Mucosa of rectum (tissue), 2 donors: ENCODE measurements around the gene ZFAND3.

ENCODE experiments used
- H3K27ac ChIP-seq, 2 donors: one replicate each; pipeline ENCODE4 v1.7.0; 2013; ENCODE audit warnings: inconsistent platforms in 2 of 2, low read depth in 2 of 2, low read length in 2 of 2
- H3K27me3 ChIP-seq, 2 donors: one replicate each; pipeline ENCODE4 v1.7.0; 2013; ENCODE audit warnings: low read length in 2 of 2; ENCODE audit not compliant: control insufficient read depth in 2 of 2, insufficient read depth in 2 of 2
- H3K36me3 ChIP-seq, 2 donors: one replicate each; pipeline ENCODE4 v1.7.0; 2013; ENCODE audit warnings: low read length in 2 of 2; ENCODE audit not compliant: control insufficient read depth in 2 of 2, insufficient read depth in 2 of 2
- H3K4me1 ChIP-seq, 2 donors: one replicate each; pipeline ENCODE4 v1.7.0; 2013; ENCODE audit warnings: low read length in 2 of 2, mild to moderate bottlenecking in 1 of 2; ENCODE audit not compliant: control insufficient read depth in 2 of 2, insufficient read depth in 2 of 2
- H3K4me3 ChIP-seq, 2 donors: one replicate each; pipeline ENCODE4 v1.7.0; 2013; ENCODE audit warnings: low read length in 2 of 2
- H3K9ac ChIP-seq, 2 donors: one replicate each; pipeline ENCODE4 v1.7.0; 2013; ENCODE audit warnings: low read length in 2 of 2, low read depth in 1 of 2, mild to moderate bottlenecking in 1 of 2
- H3K9me3 ChIP-seq, 2 donors: one replicate each; pipeline ENCODE4 v1.7.0; 2013; ENCODE audit warnings: low read length in 2 of 2; ENCODE audit not compliant: control insufficient read depth in 2 of 2
- donor health status: healthy.
- donor health status: Normal muscosa, but diverticular disease.

The ZFAND3 gene

GRCh38 chr6:38151580-38152500, 332.3 kb downstream of the ZFAND3 start:
- no peak overlapping the region for H3K4me3 ChIP-seq
- no peaks in the 10 kb centered on the region for H3K9me3 ChIP-seq
- H3K9ac ChIP-seq, result no peak overlapping the region
- H3K4me1 ChIP-seq, result no peaks in the 10 kb centered on the region
- H3K27ac ChIP-seq, result no peak overlapping the region
- H3K27me3 ChIP-seq, result no peaks in the 10 kb centered on the region
- peaks cover 4 to 10% of the 10 kb centered on the region in 2 donors for H3K36me3 ChIP-seq

GRCh38 chr6:38152620-38153019, 333.1 kb downstream of the ZFAND3 start:
- Histone ChIP-seq H3K4me3 (no peak overlapping the region), H3K4me1 (no peaks in the 10 kb centered on the region), H3K9me3 (no peaks in the 10 kb centered on the region), H3K9ac (no peak overlapping the region), H3K36me3 (peaks cover 4 to 10% of the 10 kb centered on the region in 2 donors), H3K27me3 (no peaks in the 10 kb centered on the region), H3K27ac (no peak overlapping the region)

GRCh38 chr6:38153076-38153797, 333.7 kb downstream of the ZFAND3 start:
- Histone ChIP-seq H3K36me3 (peaks cover 4 to 10% of the 10 kb centered on the region in 2 donors), H3K9ac (no peak overlapping the region), H3K27me3 (no peaks in the 10 kb centered on the region), H3K4me3 (no peak overlapping the region), H3K9me3 (no peaks in the 10 kb centered on the region), H3K27ac (no peak overlapping the region), H3K4me1 (no peaks in the 10 kb centered on the region)

- no peaks in the 10 kb centered on the region for H3K27me3 ChIP-seq
- no peaks in the 10 kb centered on the region for H3K4me1 ChIP-seq
- H3K36me3 ChIP-seq, result peaks cover 0 to 10% of the 10 kb centered on the region in 2 donors
- H3K9me3 ChIP-seq, result no peaks in the 10 kb centered on the region
- H3K9ac ChIP-seq, result no peak overlapping the region
- no peak overlapping the region for H3K27ac ChIP-seq
- no peak overlapping the region for H3K4me3 ChIP-seq
These were observed 334.3 kb downstream of the ZFAND3 start for GRCh38 chr6:38153798-38154345.

- Histone ChIP-seq H3K9me3 (no peaks in the 10 kb centered on the region), H3K27me3 (no peaks in the 10 kb centered on the region), H3K4me1 (no peaks in the 10 kb centered on the region), H3K4me3 (no peak overlapping the region), H3K9ac (no peak overlapping the region), H3K36me3 (peaks cover 0 to 10% of the 10 kb centered on the region in 2 donors), H3K27ac (no peak overlapping the region)
These were observed 335.2 kb downstream of the ZFAND3 start for GRCh38 chr6:38154731-38155130.

GRCh38 chr6:38155144-38155543, 335.6 kb downstream of the ZFAND3 start:
- H3K36me3 ChIP-seq, result peaks cover 0 to 10% of the 10 kb centered on the region in 2 donors
- H3K27ac ChIP-seq, result no peak overlapping the region

GRCh38 chr6:38155621-38156204, 336.2 kb downstream of the ZFAND3 start:
- no peak overlapping the region for H3K4me3 ChIP-seq
- H3K36me3 ChIP-seq, result peaks cover 0 to 10% of the 10 kb centered on the region in 2 donors
- no peaks in the 10 kb centered on the region for H3K4me1 ChIP-seq
- H3K9ac ChIP-seq, result no peak overlapping the region
- H3K27me3 ChIP-seq, result no peaks in the 10 kb centered on the region
- H3K27ac ChIP-seq, result no peak overlapping the region
- H3K9me3 ChIP-seq, result no peaks in the 10 kb centered on the region

More at GRCh38 chr6:38155144-38155543, 335.6 kb downstream of the ZFAND3 start:
- H3K27me3 ChIP-seq, result no peaks in the 10 kb centered on the region
- no peaks in the 10 kb centered on the region for H3K9me3 ChIP-seq
- H3K4me3 ChIP-seq, result no peak overlapping the region
- no peaks in the 10 kb centered on the region for H3K4me1 ChIP-seq
- no peak overlapping the region for H3K9ac ChIP-seq

GRCh38 chr6:38156818-38157565, 337.5 kb downstream of the ZFAND3 start:
- H3K4me3 ChIP-seq, result no peak overlapping the region

GRCh38 chr6:38157905-38158304, 338.4 kb downstream of the ZFAND3 start:
- Histone ChIP-seq H3K9ac (no peak overlapping the region), H3K27me3 (no peaks in the 10 kb centered on the region), H3K9me3 (no peaks in the 10 kb centered on the region), H3K27ac (no peak overlapping the region), H3K4me1 (no peaks in the 10 kb centered on the region), H3K4me3 (no peak overlapping the region), H3K36me3 (peaks cover 0 to 3% of the 10 kb centered on the region in 2 donors)

More at GRCh38 chr6:38156818-38157565, 337.5 kb downstream of the ZFAND3 start:
- Histone ChIP-seq H3K9ac (no peak overlapping the region), H3K4me1 (no peaks in the 10 kb centered on the region), H3K27me3 (no peaks in the 10 kb centered on the region), H3K9me3 (no peaks in the 10 kb centered on the region), H3K27ac (no peak overlapping the region), H3K36me3 (peaks cover 0 to 7% of the 10 kb centered on the region in 2 donors)
